NCI-H748 (cell line): ENCODE measurements around the gene P3H1.
A peak's percentile ranks its signal among the peaks of the same experiment; 100 is the strongest.
"Not testable (repeated sequence)": the region's sequence is repeated elsewhere in the genome, so short reads cannot be mapped to it uniquely, and the experiment has no call there.

Experiments
- DNase-seq: peaks from one replicate; lab custom pipeline; 2025; ENCODE audit not compliant: unreplicated experiment; lab: John Stamatoyannopoulos, UW

Gene P3H1

DNA sequence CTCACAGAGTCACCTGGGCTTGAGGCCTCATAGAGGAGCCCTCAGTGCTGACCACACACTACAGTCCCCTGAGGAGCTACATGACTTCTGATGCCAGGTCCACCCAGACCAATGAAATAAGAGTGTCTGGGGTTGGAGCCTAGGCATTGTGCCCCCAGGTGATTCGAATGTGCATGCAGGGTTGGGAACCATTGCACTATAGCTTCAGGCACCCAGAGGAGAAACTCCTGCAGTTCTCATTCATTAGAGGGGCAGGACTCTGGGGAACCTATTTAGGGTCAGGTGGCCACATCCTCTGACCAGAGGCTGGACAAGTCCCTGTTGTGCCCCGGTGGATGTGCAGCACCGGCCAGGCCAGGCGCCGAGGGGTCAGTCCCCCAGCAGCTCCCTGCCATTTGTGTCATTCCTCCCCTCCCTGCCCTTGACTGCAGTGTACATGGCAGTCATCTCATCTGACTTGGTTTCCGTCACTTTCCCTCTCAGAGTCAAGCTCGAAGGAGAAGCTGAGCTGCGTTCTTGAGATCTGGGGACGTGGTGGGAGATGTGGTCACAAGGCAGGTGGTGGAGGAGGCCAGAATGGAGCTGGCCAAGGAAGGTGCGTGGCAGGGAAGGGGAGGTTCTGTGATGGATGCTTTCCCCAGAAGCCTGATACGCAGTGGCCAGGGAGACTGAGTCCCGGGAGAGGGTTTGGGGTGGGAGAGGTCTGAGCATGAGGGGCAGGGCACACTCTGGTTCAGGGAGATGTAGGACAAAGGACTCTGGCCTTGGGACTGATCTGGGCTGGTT is 33.2 kb downstream of the P3H1 start:
- DNase-seq = no peak

DNA sequence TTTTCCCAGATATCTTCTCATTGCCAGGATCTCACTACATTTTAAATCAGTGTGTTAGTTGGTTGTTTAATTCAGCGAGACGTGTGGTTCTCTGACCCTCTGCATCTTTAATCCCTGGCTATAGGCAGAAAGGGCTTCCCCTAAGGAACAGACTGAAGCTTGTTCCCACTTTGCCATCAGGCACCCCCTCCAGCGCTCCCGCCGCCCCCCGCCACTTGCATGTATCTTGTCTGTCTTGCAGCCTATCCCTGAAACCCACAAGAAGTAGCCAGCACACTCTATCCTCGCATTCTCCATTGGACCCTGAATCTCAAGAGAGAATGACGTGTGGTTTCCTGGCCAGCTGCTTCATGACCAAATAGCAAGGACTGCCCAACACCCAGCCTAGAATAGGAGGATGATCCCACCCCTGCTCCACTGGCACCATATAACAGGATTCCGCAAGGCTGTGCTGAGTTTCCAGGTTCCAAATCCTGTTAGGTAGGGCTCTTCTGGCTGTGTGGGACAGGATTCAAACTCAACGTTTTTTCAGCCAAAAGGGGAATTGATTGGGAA is 34.6 kb downstream of the P3H1 start:
- DNase-seq = no peak

DNA sequence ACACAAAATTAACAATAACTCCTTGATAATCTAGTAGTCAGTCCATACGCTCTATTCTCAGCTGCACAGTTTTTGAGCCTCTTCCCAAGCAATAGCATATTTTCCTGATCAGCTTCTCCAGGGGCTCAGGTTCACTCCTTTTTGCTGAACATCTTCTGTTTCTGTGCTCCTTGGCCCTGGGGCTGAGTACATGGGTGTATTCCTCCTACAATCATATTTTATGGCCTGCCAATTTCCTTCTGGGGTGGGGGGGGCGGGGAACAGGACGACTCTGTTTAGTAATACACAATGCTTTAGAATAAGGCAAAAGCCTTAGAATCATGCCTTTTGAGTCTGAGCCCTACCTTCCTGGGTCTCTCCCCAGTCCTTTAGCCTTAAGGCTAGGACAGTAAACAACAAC is 35.2 kb downstream of the P3H1 start:
- no peak for DNase-seq

DNA sequence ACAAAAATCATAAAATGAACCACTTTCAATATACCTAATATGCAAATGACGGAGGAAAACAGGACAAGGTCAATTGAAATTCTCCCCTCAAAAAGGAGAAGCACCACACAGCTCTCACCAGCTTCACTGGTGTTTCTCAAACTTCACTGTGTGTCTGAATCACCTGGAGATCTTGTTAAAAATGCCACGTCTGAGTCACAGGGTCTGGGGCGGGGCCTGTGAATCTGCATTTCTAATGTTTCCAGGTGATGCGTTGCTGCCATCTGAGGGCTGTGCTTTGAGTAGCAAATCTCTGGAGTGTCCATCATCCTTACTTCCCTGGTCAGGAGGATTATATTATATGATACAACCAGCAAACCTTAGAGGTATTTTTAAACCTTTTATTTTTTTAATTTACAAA is 35.8 kb downstream of the P3H1 start:
- peak; percentile 91 for DNase-seq

DNA sequence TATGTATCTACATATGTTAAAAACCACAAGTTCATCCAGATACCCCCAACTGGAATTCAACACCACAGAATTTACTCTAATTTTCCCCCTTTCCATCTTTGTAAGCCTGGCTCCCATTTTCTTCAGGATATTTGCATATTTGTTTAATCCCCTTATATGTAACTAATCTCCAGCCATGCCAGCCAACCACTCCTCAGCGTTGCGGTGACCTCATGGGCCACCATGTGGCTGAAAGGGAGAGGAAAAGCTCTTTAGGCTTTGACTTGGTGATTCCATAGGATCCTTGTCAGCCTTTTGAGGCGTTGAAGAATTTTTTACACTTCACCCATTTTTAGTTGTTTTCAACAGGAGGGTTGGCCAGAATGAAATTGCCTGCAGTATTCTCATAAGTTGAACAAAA is 36.8 kb downstream of the P3H1 start:
- peak; percentile 62 for DNase-seq

DNA sequence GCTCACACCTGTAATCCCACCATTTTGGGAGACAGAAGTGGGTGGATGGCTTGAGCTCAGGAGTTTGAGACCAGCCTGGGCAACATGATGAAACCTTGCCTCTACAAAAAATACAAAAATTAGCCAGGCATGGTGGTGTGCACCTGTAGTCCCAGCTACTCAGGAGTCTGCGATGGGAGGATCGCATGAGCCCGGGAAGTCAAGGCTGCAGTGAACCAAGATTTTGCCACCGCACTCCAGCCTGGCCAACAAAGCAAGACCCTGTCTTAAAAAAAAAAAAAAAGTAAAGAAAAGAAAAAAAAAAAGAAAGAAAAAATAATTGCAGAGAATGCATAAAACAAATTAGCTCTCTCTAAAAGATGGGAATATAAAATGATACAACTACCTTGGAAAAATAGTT is 41.0 kb downstream of the P3H1 start:
- DNase-seq = not testable (repeated sequence)

DNA sequence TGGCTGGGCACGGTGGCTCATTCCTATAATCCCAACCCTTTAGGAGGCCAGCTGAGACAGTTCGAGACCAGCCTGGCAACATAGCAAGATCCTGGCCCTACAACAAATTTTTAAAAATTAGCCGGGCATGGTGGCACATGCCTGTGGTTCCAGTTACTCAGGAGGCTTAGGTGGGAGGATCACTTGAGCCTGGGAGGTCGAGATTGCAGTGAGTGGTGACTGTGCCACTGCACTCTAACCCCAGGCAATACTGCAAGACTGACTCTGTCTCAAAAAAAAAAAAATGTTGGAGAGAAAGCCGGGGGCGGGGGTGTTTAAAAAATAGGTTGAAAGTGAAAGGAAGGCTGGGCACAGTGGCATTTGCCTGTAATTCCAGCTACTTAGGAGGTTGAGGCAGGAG is 43.3 kb downstream of the P3H1 start:
- no peak for DNase-seq

DNA sequence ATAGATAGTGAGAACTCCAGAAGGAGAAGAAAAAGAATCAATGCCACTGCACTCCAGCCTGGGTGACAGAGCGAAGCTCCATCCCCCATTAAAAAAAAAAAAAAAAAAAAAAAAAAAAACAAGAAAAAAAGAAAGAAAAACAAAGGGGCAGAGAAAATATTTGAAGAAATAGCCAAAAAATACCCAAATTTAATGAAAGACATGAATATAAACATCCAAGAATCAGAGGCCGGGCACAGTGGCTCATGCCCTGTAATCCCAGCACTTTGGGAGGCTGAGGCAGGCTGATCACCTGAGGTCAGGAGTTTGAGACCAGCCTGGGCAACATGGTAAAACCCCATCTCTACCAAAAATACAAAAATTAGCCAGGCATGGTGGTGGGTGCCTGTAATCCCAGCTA is 44.4 kb downstream of the P3H1 start:
- not testable (repeated sequence) for DNase-seq

DNA sequence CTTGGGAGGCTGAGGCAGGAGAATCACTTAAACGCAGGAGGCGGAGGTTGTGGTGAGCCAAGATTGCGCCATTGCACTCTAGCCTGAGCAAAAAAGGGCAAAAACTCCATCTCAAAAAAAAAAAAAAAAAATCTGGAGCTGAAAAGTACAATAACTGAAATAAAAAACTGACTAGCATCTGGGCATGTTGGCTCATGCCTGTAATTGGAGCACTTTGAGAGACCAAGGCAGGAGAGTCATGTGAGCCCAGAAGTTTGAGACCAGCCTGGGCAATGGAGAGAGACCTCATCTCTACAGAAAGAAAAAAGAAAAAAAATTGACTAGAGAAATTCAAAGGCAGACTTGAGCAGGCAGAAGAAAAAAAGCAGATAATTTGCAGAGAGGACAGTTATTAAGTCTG is 44.9 kb downstream of the P3H1 start:
- DNase-seq = no peak

DNA sequence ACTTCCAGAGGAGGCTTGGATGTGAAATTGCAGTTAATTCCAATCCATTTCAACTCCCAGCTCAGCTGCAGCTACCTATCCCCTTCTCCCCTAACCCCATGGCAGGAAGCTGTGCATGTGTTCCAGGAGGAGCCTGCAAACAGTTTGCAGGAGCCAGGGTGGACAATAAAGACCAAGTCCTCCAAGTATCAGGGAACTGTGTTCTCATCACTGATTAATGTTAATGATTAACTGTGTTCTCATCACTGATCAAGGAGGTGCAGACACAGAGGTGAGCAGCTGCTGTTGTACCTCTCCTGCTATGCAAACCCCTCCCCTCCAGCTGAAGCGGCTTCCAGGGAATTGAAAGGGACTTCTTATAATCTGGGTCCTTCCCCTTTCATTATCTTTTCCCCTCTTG is 46.0 kb downstream of the P3H1 start:
- DNase-seq = no peak

DNA sequence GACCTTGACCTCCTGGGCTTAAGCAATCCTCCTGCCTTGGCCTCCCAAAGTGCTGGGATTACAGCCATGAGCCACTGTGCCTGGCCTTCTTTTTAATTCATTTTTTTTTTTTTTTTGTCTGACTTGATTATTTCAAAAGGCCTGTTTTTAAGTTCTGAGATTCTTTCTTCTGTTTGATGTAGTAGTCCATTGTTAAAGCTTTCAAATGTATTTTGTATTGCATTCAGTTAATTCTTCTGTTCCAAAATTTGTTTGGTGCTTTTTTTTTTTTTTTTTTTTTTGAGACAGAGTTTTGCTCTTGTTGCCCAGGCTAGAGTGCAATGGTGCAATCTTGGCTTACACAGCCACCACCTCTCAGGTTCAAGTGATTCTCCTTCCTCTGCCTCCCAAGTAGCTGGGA is 52.4 kb downstream of the P3H1 start:
- peak; percentile 54 for DNase-seq

DNA sequence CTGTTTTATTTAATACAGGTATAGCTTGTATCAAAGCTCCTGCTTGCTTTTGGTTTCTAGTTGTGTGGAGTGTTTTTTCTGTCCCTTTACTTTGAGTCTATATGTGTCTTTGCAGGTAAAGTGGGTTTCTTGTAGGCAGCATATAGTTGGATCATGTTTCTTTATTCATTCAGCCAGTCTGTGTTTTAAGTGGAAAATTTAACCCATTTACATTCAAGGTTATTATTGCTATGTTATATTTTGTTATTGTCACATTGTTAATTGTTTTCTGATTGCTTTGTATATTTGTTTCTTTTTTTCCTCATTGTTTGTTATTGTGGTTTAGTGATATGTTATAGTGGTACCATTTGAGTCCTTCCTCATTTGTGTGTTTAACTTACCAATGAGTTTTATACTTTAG is 53.5 kb downstream of the P3H1 start:
- no peak for DNase-seq

DNA sequence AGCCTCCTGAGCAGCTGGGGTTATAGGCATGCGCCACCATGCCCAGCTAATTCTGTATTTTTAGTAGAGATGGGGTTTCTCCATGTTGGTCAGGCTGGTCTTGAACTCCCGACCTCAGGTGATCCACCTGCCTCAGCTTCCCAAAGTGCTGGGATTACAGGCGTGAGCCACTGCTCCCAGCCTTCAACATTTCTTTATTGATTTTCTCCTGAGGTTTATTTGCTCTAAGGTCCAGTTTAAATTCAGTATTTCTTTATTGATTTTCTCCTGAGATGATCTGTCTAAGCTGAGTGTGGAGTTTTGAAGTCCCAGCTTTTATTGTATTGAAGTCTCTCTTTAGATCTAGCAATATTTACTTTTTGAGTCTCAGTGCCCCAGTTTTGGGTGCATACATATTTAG is 54.0 kb downstream of the P3H1 start:
- DNase-seq = not testable (repeated sequence)

DNA sequence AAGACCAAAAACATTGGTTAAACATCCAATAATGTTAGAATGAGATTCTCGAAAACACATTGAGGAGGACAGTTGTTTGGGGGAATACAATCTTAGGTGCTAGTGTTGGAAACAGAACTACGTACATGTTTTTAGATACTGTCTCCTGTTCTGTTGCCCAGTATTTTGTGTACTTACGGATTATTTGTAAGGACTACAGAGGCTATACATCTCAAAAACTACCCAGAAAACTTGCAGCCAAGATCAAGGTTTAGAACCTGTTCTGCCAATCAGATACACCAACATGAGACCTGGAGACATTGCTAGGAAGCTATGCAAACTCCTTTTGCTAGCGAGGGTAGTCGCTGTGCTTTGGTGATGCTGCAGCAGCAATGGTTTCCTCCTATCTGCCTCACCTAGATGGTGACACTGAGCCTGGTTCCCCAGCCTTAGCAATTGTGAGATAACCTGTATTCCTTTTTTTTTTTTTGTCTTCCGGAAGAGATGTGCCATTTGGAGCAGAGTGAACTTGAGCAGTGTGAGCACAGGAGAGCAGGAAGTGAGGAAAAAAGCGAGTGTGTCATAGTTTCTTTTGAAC is 62.9 kb downstream of the P3H1 start:
- DNase-seq = no peak

DNA sequence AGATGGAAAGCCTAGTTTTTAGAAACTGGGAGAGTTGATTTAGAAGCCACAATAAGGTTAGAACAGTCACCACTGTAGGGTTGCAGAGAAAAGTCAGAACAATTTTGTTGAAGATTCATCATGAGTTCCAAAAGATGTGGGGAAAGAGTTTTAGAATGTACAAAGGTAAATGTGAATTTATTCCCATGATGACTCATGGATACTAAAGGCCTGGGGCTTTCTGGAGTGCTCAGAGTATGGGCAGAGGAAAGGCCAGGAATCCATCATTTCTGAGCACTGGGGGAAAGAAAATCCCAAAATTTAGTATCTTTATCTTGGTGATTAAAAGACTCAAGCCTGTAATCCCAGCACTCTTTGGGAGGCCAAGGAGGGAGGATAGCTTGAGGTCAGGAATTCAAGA is 66.8 kb downstream of the P3H1 start:
- no peak for DNase-seq

DNA sequence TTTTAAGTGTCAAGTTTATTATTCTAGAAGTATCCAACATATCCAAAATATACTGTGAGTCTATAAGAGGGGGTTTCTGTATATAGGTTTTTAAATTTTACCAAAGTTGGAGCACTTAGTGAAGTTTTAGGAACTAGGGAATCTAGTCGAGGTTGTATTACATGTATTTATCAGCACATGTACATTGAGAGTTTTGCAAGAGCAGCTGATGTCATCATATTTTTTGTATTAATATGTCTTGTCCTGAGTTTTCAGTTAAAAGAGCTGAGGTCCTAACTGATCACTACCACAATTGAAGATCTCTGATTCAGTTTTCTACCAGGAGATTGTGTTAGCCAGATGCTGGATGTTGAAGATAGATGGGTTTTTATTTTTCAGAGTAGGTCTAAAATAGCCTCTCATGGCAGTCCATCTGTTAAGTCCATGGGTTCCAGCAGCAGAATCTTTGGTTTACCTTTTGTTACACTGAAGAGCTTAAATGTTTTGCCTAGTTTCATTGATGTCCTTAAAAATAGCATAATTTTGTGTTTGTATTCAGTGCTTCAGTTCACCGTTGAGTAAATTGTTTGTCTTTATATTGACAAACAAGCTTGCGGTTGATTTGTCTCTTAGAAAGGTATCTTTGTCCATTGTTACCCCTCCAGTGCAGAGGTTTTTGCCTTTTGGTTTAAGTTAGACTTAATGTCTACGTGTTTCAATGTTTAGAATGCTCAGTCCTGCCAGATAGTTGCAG is 68.6 kb downstream of the P3H1 start:
- DNase-seq = no peak
